ENCODE results near the gene PGRMC2.

The PGRMC2 gene

GRCh38 chr4:128282516-128282915 lies 5.1 kb downstream of the PGRMC2 start (continued):
- TF ChIP-seq ZNF26 (tag by site-specific recombination; IDR thresholded peaks at IDR 0.05): no peak
- no peak for TF ChIP-seq ZNF138 (tag by site-specific recombination; IDR thresholded peaks at IDR 0.05; ENCODE audit: borderline replicate concordance)
- TF ChIP-seq ZNF2 (tag by site-specific recombination; IDR thresholded peaks at IDR 0.05): no peak
- no peak for TF ChIP-seq FEZF1 (tag by site-specific recombination; IDR thresholded peaks at IDR 0.05)
- TF ChIP-seq ZNF561 (tag by site-specific recombination; IDR thresholded peaks at IDR 0.05; ENCODE audit: borderline replicate concordance): no peak
- TF ChIP-seq ZNF169 (tag by site-specific recombination; IDR thresholded peaks at IDR 0.05): no peak
- no peak for TF ChIP-seq KLF9 (tag by site-specific recombination; IDR thresholded peaks at IDR 0.05; ENCODE audit: low read depth)
- no peak for TF ChIP-seq ZNF280C (tag by site-specific recombination; IDR thresholded peaks at IDR 0.05)
- TF ChIP-seq ZNF223 (tag by site-specific recombination; IDR thresholded peaks at IDR 0.05): no peak
- no peak for TF ChIP-seq ZNF843 (tag by site-specific recombination; IDR thresholded peaks at IDR 0.05)
- TF ChIP-seq SETDB1 (IDR thresholded peaks at IDR 0.05; ENCODE audit: insufficient read length, low read length): no peak
- TF ChIP-seq ZNF335 (tag by site-specific recombination; conservative IDR thresholded peaks at IDR 0.05): no peak

- Histone ChIP-seq H3K9me3 (ENCODE audit: control insufficient read depth, insufficient read depth, low read depth, low read length) (no peaks in the 10 kb centered on the region), H3K36me3 (ENCODE audit: control insufficient read depth in 2 of 2, insufficient read depth in 1 of 2, low read length in 2 of 2) (no peaks in the 10 kb centered on the region), H3K4me3 (ENCODE audit: low read depth, low read length) (no peak overlapping the region), H3K27ac (ENCODE audit: extremely low read depth, low read depth, low read length) (no peak overlapping the region), H3K4me1 (ENCODE audit: control insufficient read depth, insufficient read depth, low read length) (no peaks in the 10 kb centered on the region; the same call in 1 of the 2 replicates)
- POLR2A ChIA-PET: no interaction called here
- CTCF ChIA-PET: no interaction called here
- TF ChIP-seq ZNF558 (tag by site-specific recombination; IDR thresholded peaks at IDR 0.05) (peak; percentile 54; the same call in 1 of the 2 replicates), ZNF626 (tag by site-specific recombination; IDR thresholded peaks at IDR 0.05) (no peak)
These were observed 6.3 kb downstream of the PGRMC2 start for GRCh38 chr4:128281354-128281753.

- H3K4me3 ChIP-seq (ENCODE audit: low read depth, low read length): no peak overlapping the region
These were observed 7.9 kb downstream of the PGRMC2 start for GRCh38 chr4:128279624-128280225.

GRCh38 chr4:128277856-128278255 lies 9.8 kb downstream of the PGRMC2 start:
- no peak overlapping the region for H3K27ac ChIP-seq (ENCODE audit: extremely low read depth, low read depth, low read length)
- H3K4me3 ChIP-seq (ENCODE audit: low read depth, low read length): no peak overlapping the region
- no peaks in the 10 kb centered on the region for H3K4me1 ChIP-seq (ENCODE audit: control insufficient read depth, insufficient read depth, low read length)
- H3K36me3 ChIP-seq (ENCODE audit: control insufficient read depth in 2 of 2, insufficient read depth in 1 of 2, low read length in 2 of 2): peaks cover 0 to 3% of the 10 kb centered on the region in 2 experiments; a peak in 1 of 3 replicates
- H3K9me3 ChIP-seq (ENCODE audit: control insufficient read depth, insufficient read depth, low read depth, low read length): no peaks in the 10 kb centered on the region
- ChIA-PET POLR2A (interaction anchor here (0.8 kb wide), 1 partner anchor 8 kb away, joined by 3 read pairs; no protein-coding TSS in a partner anchor), CTCF (interaction anchor here (0.6 kb wide), 1 partner anchor 50 kb away, joined by 3 read pairs; no protein-coding TSS in a partner anchor)
- TF ChIP-seq ZBTB11 (tag by site-specific recombination; conservative IDR thresholded peaks at IDR 0.05; ENCODE audit: low read depth) (no peak), ZNF311 (tag by site-specific recombination; IDR thresholded peaks at IDR 0.05; ENCODE audit: borderline replicate concordance) (no peak), KLF7 (tag by site-specific recombination; IDR thresholded peaks at IDR 0.05; ENCODE audit: borderline replicate concordance) (no peak), ZNF350 (tag by site-specific recombination; IDR thresholded peaks at IDR 0.05) (no peak), ZSCAN4 (tag by site-specific recombination; IDR thresholded peaks at IDR 0.05) (no peak)

More at GRCh38 chr4:128279624-128280225, 7.9 kb downstream of the PGRMC2 start:
- Histone ChIP-seq H3K27ac (ENCODE audit: extremely low read depth, low read depth, low read length) (no peak overlapping the region), H3K9me3 (ENCODE audit: control insufficient read depth, insufficient read depth, low read depth, low read length) (no peaks in the 10 kb centered on the region), H3K4me1 (ENCODE audit: control insufficient read depth, insufficient read depth, low read length) (no peaks in the 10 kb centered on the region), H3K36me3 (ENCODE audit: control insufficient read depth in 2 of 2, insufficient read depth in 1 of 2, low read length in 2 of 2) (no peaks in the 10 kb centered on the region)
- CTCF ChIA-PET: no interaction called here
- TF ChIP-seq ZNF585B (tag by site-specific recombination; IDR thresholded peaks at IDR 0.05): no peak
- POLR2A ChIA-PET: no interaction called here
